ENCODE results near the gene ABCC10.
"Not testable (repeated sequence)": the region's sequence is repeated elsewhere in the genome, so short reads cannot be mapped to it uniquely, and the experiment has no call there.

The ABCC10 gene

GRCh38 chr6:43408259-43408658 is 19.1 kb upstream of the ABCC10 start:
- no peak for DNase-seq

GRCh38 chr6:43410776-43411175 is 16.6 kb upstream of the ABCC10 start:
- not testable (repeated sequence) for DNase-seq

- no peak for DNase-seq
Measured at GRCh38 chr6:43412541-43412940, 14.8 kb upstream of the ABCC10 start.

- no peak for DNase-seq
Measured at GRCh38 chr6:43413002-43413401, 14.3 kb upstream of the ABCC10 start.

- DNase-seq, result not testable (repeated sequence)
Measured at GRCh38 chr6:43415275-43415674, 12.1 kb upstream of the ABCC10 start.

- DNase-seq, result no peak
Measured at GRCh38 chr6:43416935-43417334, 10.4 kb upstream of the ABCC10 start.

GRCh38 chr6:43420012-43420709 is 7.2 kb upstream of the ABCC10 start:
- no peak for DNase-seq

GRCh38 chr6:43421831-43422230 is 5.5 kb upstream of the ABCC10 start:
- no peak for DNase-seq

GRCh38 chr6:43425083-43425482 is 2.3 kb upstream of the ABCC10 start:
- not testable (repeated sequence) for DNase-seq

GRCh38 chr6:43426928-43427405 is 374 bp upstream of the ABCC10 start:
- no peak for DNase-seq

GRCh38 chr6:43428112-43428570 is 800 bp downstream of the ABCC10 start:
- DNase-seq, result no peak

GRCh38 chr6:43428874-43429273 is 1.5 kb downstream of the ABCC10 start:
- DNase-seq, result no peak

GRCh38 chr6:43432009-43432945 is 4.9 kb downstream of the ABCC10 start:
- no peak for DNase-seq

- DNase-seq, result no peak
Measured at GRCh38 chr6:43433148-43433547, 5.8 kb downstream of the ABCC10 start.

GRCh38 chr6:43434001-43434840 is 6.9 kb downstream of the ABCC10 start:
- no peak for DNase-seq

GRCh38 chr6:43434943-43435342 is 7.6 kb downstream of the ABCC10 start:
- no peak for DNase-seq

- no peak for DNase-seq
Measured at GRCh38 chr6:43435682-43436437, 8.5 kb downstream of the ABCC10 start.

- DNase-seq, result no peak
Measured at GRCh38 chr6:43436577-43437282, 9.4 kb downstream of the ABCC10 start.

GRCh38 chr6:43437700-43438099 is 10.4 kb downstream of the ABCC10 start:
- no peak for DNase-seq

- no peak for DNase-seq
Measured at GRCh38 chr6:43442935-43443334, 15.6 kb downstream of the ABCC10 start.

- DNase-seq, result no peak
Measured at GRCh38 chr6:43444036-43444435, 16.7 kb downstream of the ABCC10 start.
